ENCODE data around the gene CDK19. TPM values are rescaled to one million over a fixed set of nuclear protein-coding genes. Genes with fewer than 3 reads are reported as not detected.

The CDK19 gene
- total and polyA plus RNA-seq, 10 of the 15 experiments (the other 5 are each of a cell fraction or from before 2014, with no cell fraction given) = 4.6 to 21.4 (median 12.4) TPM

DNA sequence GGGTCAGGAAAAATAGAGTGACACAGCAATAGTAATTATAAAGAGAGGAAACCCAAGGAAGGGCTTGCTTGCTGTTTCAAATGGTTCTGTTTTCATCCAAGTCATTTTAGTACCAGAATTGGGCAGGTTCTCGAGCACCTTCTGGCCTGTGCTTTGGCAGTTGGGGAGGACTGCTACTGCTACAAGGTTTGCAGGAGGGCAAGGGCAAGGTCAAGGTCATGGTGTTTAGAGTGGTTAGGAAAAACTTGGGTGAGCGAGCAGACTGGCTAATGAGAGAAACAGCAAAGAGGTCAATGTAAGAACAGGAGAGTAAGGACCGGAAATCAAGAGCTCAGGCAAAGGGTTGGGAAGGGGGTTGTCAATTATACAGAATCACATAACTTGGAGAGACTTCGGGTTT lies 164.5 kb downstream of the CDK19 start (continued):
- TF ChIP-seq, protein P1, sequence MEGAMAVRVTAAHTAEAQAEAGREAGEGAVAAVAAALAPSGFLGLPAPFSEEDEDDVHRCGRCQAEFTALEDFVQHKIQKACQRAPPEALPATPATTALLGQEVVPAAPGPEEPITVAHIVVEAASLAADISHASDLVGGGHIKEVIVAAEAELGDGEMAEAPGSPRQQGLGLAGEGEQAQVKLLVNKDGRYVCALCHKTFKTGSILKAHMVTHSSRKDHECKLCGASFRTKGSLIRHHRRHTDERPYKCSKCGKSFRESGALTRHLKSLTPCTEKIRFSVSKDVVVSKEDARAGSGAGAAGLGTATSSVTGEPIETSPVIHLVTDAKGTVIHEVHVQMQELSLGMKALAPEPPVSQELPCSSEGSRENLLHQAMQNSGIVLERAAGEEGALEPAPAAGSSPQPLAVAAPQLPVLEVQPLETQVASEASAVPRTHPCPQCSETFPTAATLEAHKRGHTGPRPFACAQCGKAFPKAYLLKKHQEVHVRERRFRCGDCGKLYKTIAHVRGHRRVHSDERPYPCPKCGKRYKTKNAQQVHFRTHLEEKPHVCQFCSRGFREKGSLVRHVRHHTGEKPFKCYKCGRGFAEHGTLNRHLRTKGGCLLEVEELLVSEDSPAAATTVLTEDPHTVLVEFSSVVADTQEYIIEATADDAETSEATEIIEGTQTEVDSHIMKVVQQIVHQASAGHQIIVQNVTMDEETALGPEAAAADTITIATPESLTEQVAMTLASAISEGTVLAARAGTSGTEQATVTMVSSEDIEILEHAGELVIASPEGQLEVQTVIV (IDR thresholded peaks at IDR 0.05; ENCODE audit: borderline replicate concordance, partially characterized antibody) = no peak
- TF ChIP-seq CREM (IDR thresholded peaks at IDR 0.05; ENCODE audit: low read depth) = no peak
- no peak for TF ChIP-seq RCOR1 (conservative IDR thresholded peaks at IDR 0.05; ENCODE audit: low read depth, low read length)
- TF ChIP-seq, protein P2, sequence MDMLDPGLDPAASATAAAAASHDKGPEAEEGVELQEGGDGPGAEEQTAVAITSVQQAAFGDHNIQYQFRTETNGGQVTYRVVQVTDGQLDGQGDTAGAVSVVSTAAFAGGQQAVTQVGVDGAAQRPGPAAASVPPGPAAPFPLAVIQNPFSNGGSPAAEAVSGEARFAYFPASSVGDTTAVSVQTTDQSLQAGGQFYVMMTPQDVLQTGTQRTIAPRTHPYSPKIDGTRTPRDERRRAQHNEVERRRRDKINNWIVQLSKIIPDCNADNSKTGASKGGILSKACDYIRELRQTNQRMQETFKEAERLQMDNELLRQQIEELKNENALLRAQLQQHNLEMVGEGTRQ (IDR thresholded peaks at IDR 0.05; ENCODE audit: borderline replicate concordance, low read depth, low read length) = no peak
- TF ChIP-seq BRCA1 (IDR thresholded peaks at IDR 0.05; ENCODE audit: low read depth, low read length) = no peak
- TF ChIP-seq, protein P3, sequence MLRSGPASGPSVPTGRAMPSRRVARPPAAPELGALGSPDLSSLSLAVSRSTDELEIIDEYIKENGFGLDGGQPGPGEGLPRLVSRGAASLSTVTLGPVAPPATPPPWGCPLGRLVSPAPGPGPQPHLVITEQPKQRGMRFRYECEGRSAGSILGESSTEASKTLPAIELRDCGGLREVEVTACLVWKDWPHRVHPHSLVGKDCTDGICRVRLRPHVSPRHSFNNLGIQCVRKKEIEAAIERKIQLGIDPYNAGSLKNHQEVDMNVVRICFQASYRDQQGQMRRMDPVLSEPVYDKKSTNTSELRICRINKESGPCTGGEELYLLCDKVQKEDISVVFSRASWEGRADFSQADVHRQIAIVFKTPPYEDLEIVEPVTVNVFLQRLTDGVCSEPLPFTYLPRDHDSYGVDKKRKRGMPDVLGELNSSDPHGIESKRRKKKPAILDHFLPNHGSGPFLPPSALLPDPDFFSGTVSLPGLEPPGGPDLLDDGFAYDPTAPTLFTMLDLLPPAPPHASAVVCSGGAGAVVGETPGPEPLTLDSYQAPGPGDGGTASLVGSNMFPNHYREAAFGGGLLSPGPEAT (IDR thresholded peaks at IDR 0.05; ENCODE audit: low read depth) = no peak
- no peak for TF ChIP-seq SP1 (IDR thresholded peaks at IDR 0.05; ENCODE audit: low read depth, low read length)
- no peak for TF ChIP-seq CHD1 (IDR thresholded peaks at IDR 0.05; ENCODE audit: low read depth, low read length)
- no peak for TF ChIP-seq EP300 (IDR thresholded peaks at IDR 0.05; ENCODE audit: borderline replicate concordance in 1 of 2, control insufficient read depth in 1 of 2, low read depth in 2 of 2, low read length in 2 of 2)
- no peak for TF ChIP-seq NRF1 (conservative IDR thresholded peaks at IDR 0.05; ENCODE audit: low read depth, low read length)

Data from GM12878 (cell line).